ENCODE results near the gene ZCWPW1. TPM values are rescaled to one million over a fixed set of nuclear protein-coding genes. Genes with fewer than 3 reads are reported as not detected.

ZCWPW1 gene
- total and polyA plus RNA-seq, 2 of the 13 experiments (the other 11 are each of a cell fraction or from before 2014, with no cell fraction given), result 2.4 to 2.5 TPM

DNA sequence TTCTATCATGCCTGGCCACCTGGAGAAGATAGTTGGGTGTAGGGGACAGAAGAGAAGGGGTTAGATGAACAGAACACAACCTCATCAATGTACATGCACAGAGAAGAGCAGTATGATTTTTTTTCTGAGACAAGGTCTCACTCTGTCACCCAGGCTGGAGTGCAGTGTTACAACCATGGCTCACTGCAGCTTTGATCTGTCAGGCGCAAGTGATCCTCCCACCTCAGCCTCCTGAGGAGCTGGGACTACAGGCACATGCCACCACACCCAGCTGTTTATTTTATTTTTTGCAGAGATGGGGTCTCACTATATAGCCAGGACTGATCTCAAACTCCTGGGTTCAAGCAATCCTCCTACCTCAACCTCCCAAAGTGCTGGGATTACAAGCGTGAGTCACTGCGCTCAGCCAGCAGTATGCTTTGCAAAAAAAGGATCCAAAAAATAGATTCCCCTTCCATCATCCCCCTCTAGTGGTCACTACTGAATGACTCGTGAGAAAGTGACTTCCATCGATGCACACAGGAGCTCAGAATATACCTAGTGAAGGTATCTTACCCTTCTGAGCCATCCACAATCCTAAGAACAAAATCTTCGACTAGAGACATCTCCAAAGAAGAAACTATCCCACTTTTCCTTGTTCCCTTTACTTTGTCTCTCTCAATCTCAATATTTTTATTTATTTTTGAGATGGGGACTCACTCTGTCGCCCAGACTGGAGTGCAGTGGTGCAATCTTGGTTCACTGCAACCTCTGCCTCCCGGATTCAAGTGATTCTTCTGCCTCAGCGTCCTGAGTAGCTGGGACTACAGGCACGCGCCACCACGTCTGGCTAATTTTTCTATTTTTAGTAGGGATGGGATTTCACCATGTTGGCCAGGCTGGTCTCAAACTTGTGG lies 21.0 kb downstream of the ZCWPW1 start:
- Histone ChIP-seq H3K9me3 (ENCODE audit: low read length) (no peaks in the 10 kb centered on the region), H3K4me1 (ENCODE audit: insufficient read depth, low read length) (no peaks in the 10 kb centered on the region), H3K79me2 (ENCODE audit: insufficient read depth, low read length) (no peaks in the 10 kb centered on the region), H3K4me3 (replicated peaks in 1 of 3; ENCODE audit: insufficient read depth in 1 of 3, low read depth in 2 of 3, low read length in 3 of 3) (no peak overlapping the region), H4K20me1 (ENCODE audit: insufficient read depth, low read length) (no peaks in the 10 kb centered on the region), H3K4me2 (ENCODE audit: low read depth, low read length) (no peak overlapping the region), H3K9ac (ENCODE audit: insufficient read depth, low read depth, low read length) (no peak overlapping the region), H3K27ac (ENCODE audit: extremely low read length, insufficient read depth, low read length) (no peak overlapping the region), H3K36me3 (replicated peaks in 1 of 2; ENCODE audit: control insufficient read depth in 1 of 2, insufficient read depth in 2 of 2, low read length in 2 of 2) (no peaks in the 10 kb centered on the region), H2AFZ (ENCODE audit: low read length) (no peak overlapping the region), H3K27me3 (ENCODE audit: control insufficient read depth in 1 of 2, insufficient read depth in 2 of 2, low read length in 2 of 2) (peaks cover 0 to 12% of the 10 kb centered on the region in 2 experiments; a peak in 4 of 5 replicates)
- BruUV-seq (replicated peaks), result no TSS peak
- ATAC-seq, result peak; percentile 87
- CTCF ChIA-PET (ENCODE audit: low intra/inter-chr PET ratio, low total read pairs), result interaction anchor here (1.2 to 1.3 kb wide), 2 partner anchors 34 to 43 kb away, joined by 3 read pairs; no protein-coding TSS in a partner anchor
- TF ChIP-seq, protein P1, sequence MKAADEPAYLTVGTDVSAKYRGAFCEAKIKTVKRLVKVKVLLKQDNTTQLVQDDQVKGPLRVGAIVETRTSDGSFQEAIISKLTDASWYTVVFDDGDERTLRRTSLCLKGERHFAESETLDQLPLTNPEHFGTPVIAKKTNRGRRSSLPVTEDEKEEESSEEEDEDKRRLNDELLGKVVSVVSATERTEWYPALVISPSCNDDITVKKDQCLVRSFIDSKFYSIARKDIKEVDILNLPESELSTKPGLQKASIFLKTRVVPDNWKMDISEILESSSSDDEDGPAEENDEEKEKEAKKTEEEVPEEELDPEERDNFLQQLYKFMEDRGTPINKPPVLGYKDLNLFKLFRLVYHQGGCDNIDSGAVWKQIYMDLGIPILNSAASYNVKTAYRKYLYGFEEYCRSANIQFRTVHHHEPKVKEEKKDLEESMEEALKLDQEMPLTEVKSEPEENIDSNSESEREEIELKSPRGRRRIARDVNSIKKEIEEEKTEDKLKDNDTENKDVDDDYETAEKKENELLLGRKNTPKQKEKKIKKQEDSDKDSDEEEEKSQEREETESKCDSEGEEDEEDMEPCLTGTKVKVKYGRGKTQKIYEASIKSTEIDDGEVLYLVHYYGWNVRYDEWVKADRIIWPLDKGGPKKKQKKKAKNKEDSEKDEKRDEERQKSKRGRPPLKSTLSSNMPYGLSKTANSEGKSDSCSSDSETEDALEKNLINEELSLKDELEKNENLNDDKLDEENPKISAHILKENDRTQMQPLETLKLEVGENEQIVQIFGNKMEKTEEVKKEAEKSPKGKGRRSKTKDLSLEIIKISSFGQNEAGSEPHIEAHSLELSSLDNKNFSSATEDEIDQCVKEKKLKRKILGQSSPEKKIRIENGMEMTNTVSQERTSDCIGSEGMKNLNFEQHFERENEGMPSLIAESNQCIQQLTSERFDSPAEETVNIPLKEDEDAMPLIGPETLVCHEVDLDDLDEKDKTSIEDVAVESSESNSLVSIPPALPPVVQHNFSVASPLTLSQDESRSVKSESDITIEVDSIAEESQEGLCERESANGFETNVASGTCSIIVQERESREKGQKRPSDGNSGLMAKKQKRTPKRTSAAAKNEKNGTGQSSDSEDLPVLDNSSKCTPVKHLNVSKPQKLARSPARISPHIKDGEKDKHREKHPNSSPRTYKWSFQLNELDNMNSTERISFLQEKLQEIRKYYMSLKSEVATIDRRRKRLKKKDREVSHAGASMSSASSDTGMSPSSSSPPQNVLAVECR (CRISPR knock-in tag; IDR thresholded peaks at IDR 0.05; ENCODE audit: borderline replicate concordance), result no peak
- TF ChIP-seq SMC3 (IDR thresholded peaks at IDR 0.05; ENCODE audit: low read length) (peak; percentile 47; the same call in 1 of the 2 replicates), ZNF781 (CRISPR knock-in tag; IDR thresholded peaks at IDR 0.05; ENCODE audit: borderline replicate concordance, not compliant biosample characterization) (no peak), ZNF780A (CRISPR knock-in tag; IDR thresholded peaks at IDR 0.05) (no peak), STAG1 (CRISPR knock-in tag; IDR thresholded peaks at IDR 0.05) (peak; percentile 70), FOSL2 (CRISPR knock-in tag; IDR thresholded peaks at IDR 0.05) (peak; percentile 47; the same call in 1 of the 2 replicates)
- TF ChIP-seq, protein P2, sequence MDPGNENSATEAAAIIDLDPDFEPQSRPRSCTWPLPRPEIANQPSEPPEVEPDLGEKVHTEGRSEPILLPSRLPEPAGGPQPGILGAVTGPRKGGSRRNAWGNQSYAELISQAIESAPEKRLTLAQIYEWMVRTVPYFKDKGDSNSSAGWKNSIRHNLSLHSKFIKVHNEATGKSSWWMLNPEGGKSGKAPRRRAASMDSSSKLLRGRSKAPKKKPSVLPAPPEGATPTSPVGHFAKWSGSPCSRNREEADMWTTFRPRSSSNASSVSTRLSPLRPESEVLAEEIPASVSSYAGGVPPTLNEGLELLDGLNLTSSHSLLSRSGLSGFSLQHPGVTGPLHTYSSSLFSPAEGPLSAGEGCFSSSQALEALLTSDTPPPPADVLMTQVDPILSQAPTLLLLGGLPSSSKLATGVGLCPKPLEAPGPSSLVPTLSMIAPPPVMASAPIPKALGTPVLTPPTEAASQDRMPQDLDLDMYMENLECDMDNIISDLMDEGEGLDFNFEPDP (CRISPR knock-in tag; conservative IDR thresholded peaks at IDR 0.05), result 0 out of 2 replicates have a peak, but pooled peaks have one; percentile 49
- TF ChIP-seq, protein P3, sequence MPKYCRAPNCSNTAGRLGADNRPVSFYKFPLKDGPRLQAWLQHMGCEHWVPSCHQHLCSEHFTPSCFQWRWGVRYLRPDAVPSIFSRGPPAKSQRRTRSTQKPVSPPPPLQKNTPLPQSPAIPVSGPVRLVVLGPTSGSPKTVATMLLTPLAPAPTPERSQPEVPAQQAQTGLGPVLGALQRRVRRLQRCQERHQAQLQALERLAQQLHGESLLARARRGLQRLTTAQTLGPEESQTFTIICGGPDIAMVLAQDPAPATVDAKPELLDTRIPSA (CRISPR knock-in tag; IDR thresholded peaks at IDR 0.05; ENCODE audit: borderline replicate concordance), result no peak
- TF ChIP-seq, protein P4, sequence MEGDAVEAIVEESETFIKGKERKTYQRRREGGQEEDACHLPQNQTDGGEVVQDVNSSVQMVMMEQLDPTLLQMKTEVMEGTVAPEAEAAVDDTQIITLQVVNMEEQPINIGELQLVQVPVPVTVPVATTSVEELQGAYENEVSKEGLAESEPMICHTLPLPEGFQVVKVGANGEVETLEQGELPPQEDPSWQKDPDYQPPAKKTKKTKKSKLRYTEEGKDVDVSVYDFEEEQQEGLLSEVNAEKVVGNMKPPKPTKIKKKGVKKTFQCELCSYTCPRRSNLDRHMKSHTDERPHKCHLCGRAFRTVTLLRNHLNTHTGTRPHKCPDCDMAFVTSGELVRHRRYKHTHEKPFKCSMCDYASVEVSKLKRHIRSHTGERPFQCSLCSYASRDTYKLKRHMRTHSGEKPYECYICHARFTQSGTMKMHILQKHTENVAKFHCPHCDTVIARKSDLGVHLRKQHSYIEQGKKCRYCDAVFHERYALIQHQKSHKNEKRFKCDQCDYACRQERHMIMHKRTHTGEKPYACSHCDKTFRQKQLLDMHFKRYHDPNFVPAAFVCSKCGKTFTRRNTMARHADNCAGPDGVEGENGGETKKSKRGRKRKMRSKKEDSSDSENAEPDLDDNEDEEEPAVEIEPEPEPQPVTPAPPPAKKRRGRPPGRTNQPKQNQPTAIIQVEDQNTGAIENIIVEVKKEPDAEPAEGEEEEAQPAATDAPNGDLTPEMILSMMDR (CRISPR knock-in tag; IDR thresholded peaks at IDR 0.05), result peak; percentile 75
- in situ Hi-C loops (cut with HindIII; ENCODE audit: extremely low pct_ligation_motif_present, low pct_unique_long_range_greater_than_20kb), result no loop called here
- 40% methylated on average over 12 of the region's 12 CpGs for WGBS (ENCODE audit: low lambda C conversion rate)
- DNase-seq (ENCODE audit: low spot score), result peak; percentile 44
- intact Hi-C loops (cut with micrococcal nuclease; ENCODE audit: unreplicated experiment), result no loop called here
- POLR2A ChIA-PET, result interaction anchor here (1.0 to 1.3 kb wide), 2 partner anchors 21 to 25 kb away, joined by 3 to 8 read pairs; partner anchors contain the start of genes MEPCE and ZCWPW1
- FAIRE-seq, result peak; percentile 57

Data from HepG2 (cell line).